ENCODE measurements around the gene RAP1GAP2. TPM values are rescaled to one million over a fixed set of nuclear protein-coding genes. Genes with fewer than 3 reads are reported as not detected.
"Not testable (repeated sequence)": the region's sequence is repeated elsewhere in the genome, so short reads cannot be mapped to it uniquely, and the experiment has no call there.

Gene RAP1GAP2
- total RNA-seq, 1 donor from 2014 or later, result 1.9 TPM

- no peak for DNase-seq (ENCODE audit: low spot score)
- no peak for ATAC-seq
Measured at GRCh38 chr17:2963332-2964027, 167.2 kb downstream of the RAP1GAP2 start.

- DNase-seq (ENCODE audit: low spot score), result no peak
- ATAC-seq, result no peak
Measured at GRCh38 chr17:2964028-2964356, 167.8 kb downstream of the RAP1GAP2 start.

GRCh38 chr17:2964370-2964769 is 168.1 kb downstream of the RAP1GAP2 start:
- ATAC-seq, result no peak
- DNase-seq (ENCODE audit: low spot score), result no peak

GRCh38 chr17:2964831-2965230 is 168.6 kb downstream of the RAP1GAP2 start:
- ATAC-seq, result no peak

GRCh38 chr17:2965621-2966595 is 169.7 kb downstream of the RAP1GAP2 start:
- ATAC-seq, result no peak
- DNase-seq (ENCODE audit: low spot score), result no peak

More at GRCh38 chr17:2964831-2965230, 168.6 kb downstream of the RAP1GAP2 start:
- DNase-seq (ENCODE audit: low spot score), result no peak

GRCh38 chr17:2967515-2967914 is 171.3 kb downstream of the RAP1GAP2 start:
- no peak for DNase-seq (ENCODE audit: low spot score)
- ATAC-seq, result no peak

- DNase-seq (ENCODE audit: low spot score) (no peak), ATAC-seq (no peak)
Measured at GRCh38 chr17:2971851-2972250, 175.6 kb downstream of the RAP1GAP2 start.

- no peak for DNase-seq (ENCODE audit: low spot score)
- no peak for ATAC-seq
Measured at GRCh38 chr17:2972749-2973148, 176.5 kb downstream of the RAP1GAP2 start.

- no peak for DNase-seq (ENCODE audit: low spot score)
- ATAC-seq, result no peak
Measured at GRCh38 chr17:2974347-2974746, 178.1 kb downstream of the RAP1GAP2 start.

- DNase-seq (ENCODE audit: low spot score), result peak; percentile 45
- ATAC-seq, result peak; percentile 86
Measured at GRCh38 chr17:2975469-2975958, 179.3 kb downstream of the RAP1GAP2 start.

GRCh38 chr17:2977157-2977556 is 180.9 kb downstream of the RAP1GAP2 start:
- DNase-seq (ENCODE audit: low spot score) (no peak), ATAC-seq (no peak)

GRCh38 chr17:2978116-2978515 is 181.9 kb downstream of the RAP1GAP2 start:
- DNase-seq (ENCODE audit: low spot score) (no peak), ATAC-seq (no peak)

- DNase-seq (ENCODE audit: low spot score), result no peak
Measured at GRCh38 chr17:2978991-2979390, 182.8 kb downstream of the RAP1GAP2 start.

GRCh38 chr17:2980211-2980903 is 184.1 kb downstream of the RAP1GAP2 start:
- no peak for ATAC-seq
- no peak for DNase-seq (ENCODE audit: low spot score)

More at GRCh38 chr17:2978991-2979390, 182.8 kb downstream of the RAP1GAP2 start:
- no peak for ATAC-seq

GRCh38 chr17:2980904-2981246 is 184.6 kb downstream of the RAP1GAP2 start:
- no peak for ATAC-seq
- no peak for DNase-seq (ENCODE audit: low spot score)

GRCh38 chr17:2981325-2981724 is 185.1 kb downstream of the RAP1GAP2 start:
- ATAC-seq (no peak), DNase-seq (ENCODE audit: low spot score) (no peak)

- ATAC-seq (peak; percentile 43), DNase-seq (ENCODE audit: low spot score) (peak; percentile 44)
Measured at GRCh38 chr17:2982854-2983253, 186.6 kb downstream of the RAP1GAP2 start.

GRCh38 chr17:2983255-2983654 is 187.0 kb downstream of the RAP1GAP2 start:
- DNase-seq (ENCODE audit: low spot score), result no peak

GRCh38 chr17:2985318-2985717 is 189.1 kb downstream of the RAP1GAP2 start:
- DNase-seq (ENCODE audit: low spot score), result peak; percentile 29
- no peak for ATAC-seq

More at GRCh38 chr17:2983255-2983654, 187.0 kb downstream of the RAP1GAP2 start:
- ATAC-seq, result no peak

GRCh38 chr17:2986925-2987324 is 190.7 kb downstream of the RAP1GAP2 start:
- ATAC-seq (no peak), DNase-seq (ENCODE audit: low spot score) (no peak)

GRCh38 chr17:2989396-2989795 is 193.2 kb downstream of the RAP1GAP2 start:
- ATAC-seq, result not testable (repeated sequence)
- DNase-seq (ENCODE audit: low spot score), result peak; percentile 24

Data from left lobe of liver (tissue), 2 donors.